ENCODE data around the gene NFKBIL1.
"Not testable (repeated sequence)": the region's sequence is repeated elsewhere in the genome, so short reads cannot be mapped to it uniquely, and the experiment has no call there.

The NFKBIL1 gene

DNA sequence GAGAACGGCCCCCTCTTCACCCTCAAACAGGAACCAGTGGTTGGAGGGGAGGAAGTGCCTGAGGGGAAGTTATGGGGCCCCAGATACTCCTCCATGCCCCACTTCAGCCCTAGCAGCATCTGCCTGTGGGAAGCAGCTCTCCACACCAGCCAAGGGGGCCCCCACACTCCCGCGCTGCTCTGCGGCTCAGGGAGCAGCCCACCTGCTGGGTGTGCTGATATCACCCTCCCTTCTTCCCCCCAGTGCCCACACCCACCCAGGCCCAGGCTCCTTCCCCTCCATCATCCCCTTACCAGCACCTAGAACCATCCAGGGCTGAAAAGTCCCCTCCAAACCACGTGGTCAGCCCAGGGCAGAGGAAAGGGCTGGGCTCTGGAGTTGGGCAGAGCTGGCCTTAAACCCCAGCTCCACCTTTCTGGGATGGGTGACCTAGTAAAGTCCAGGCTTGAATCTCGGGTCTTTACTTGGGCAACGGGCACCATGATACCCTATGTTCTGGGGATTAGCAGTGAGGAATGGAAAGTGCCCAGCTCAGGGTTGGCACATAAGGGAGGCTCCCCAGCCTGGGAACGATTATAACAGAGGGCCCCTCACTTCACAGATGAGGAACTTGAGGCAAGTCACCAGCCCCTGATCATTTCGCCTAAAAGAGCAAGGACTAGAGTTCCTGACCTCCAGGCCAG, 39.3 kb downstream of the NFKBIL1 start:
- Histone ChIP-seq H3K4me1 (ENCODE audit: control insufficient read depth, insufficient read depth, low read length) (peaks cover 4% of the 10 kb centered on the region), H3K9ac (ENCODE audit: low read length) (no peak overlapping the region), H3K27me3 (ENCODE audit: control insufficient read depth, insufficient read depth, low read length) (peaks cover 4% of the 10 kb centered on the region)

DNA sequence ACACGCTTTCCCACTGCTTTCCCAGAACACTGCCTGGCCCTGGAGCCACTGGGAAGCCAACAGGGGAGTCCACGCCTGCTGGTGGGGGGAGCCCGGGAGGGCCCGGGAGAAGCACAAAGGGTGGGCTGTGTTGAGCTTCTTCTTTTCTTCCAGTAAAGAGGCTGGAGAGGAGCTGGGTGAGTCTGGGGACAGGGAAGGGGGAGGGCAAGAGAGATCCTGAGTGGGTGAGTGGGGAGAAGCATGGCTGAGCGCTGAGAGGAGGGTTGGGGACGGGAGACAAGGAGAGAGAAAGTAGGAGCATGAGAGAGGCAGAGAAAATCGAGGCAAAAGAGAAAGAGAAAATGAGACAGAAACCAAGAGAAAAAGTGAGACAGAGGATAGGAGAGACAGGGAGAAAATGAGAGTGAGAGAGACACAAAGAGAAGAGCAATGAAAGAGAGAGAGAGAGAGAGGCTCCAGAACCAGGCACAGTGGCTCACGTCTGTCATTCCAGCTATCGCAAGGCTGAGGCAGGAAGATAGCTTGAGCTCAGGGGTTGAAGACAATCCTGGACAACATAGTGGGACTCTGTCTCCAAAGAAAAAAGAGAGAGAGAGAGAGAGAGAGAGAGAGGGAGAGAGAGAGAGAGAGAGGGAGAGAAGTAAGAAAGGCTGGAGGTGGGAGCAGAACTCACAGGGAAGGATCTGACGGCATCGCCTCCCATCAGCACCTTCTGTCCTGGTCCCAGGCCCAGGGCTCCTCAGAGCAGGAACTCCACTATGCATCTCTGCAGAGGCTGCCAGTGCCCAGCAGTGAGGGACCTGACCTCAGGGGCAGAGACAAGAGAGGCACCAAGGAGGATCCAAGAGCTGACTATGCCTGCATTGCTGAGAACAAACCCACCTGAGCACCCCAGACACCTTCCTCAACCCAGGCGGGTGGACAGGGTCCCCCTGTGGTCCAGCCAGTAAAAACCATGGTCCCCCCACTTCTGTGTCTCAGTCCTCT, 40.7 kb downstream of the NFKBIL1 start:
- Histone ChIP-seq H3K27ac (ENCODE audit: low read depth, low read length) (no peak overlapping the region), H3K27me3 (ENCODE audit: control insufficient read depth, insufficient read depth, low read length) (no peaks in the 10 kb centered on the region), H3K9me3 (ENCODE audit: control insufficient read depth, insufficient read depth, low read depth, low read length) (no peaks in the 10 kb centered on the region), H3K36me3 (ENCODE audit: control insufficient read depth, insufficient read depth, low read length) (no peaks in the 10 kb centered on the region), H3K4me3 (ENCODE audit: low read depth, low read length) (no peak overlapping the region), H3K9ac (ENCODE audit: low read length) (no peak overlapping the region), H3K4me1 (ENCODE audit: control insufficient read depth, insufficient read depth, low read length) (no peaks in the 10 kb centered on the region; the same call in 1 of the 2 replicates)

More for the DNA sequence above, 39.3 kb downstream of the NFKBIL1 start:
- no peak overlapping the region for H3K27ac ChIP-seq (ENCODE audit: low read depth, low read length)
- no peaks in the 10 kb centered on the region for H3K9me3 ChIP-seq (ENCODE audit: control insufficient read depth, insufficient read depth, low read depth, low read length)
- no peak overlapping the region for H3K4me3 ChIP-seq (ENCODE audit: low read depth, low read length)
- no peaks in the 10 kb centered on the region for H3K36me3 ChIP-seq (ENCODE audit: control insufficient read depth, insufficient read depth, low read length)

DNA sequence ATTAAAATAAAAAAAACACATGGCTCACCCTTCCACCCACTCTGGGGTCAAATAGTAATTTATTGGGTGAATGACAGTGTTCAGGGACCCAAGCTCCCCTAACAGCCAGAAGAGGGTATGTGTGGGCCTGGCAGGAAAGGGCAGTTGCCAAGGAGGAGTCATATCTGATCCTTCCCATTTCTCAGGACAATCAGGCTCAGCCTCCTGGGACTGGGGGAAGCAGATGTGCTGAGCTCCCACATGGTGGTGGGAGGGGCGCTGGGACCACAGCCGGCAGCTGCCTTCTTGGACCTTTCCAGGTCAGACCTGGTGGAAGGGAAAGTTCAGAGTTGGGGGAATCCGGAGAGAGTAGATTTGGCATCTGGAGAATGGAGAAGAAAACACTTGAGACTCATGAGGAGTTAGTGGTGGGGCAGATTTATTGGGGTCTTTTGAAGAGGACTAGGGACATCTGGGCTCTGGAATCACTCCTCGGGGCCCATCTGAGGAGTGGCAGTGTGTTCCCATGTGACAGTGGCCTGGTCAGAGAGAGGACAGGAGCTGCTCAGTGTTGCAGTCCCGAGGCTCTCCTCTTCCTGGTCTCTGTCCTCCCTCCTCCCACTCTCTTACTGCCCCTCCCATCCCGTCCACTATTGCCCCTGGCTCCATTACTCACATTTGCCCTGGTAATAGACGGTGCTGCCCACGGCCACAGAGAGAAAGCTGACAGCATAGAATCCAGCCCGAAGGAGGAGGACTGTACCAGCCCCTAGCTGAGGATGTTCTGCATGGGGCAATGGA, 41.7 kb downstream of the NFKBIL1 start:
- Histone ChIP-seq H3K9me3 (ENCODE audit: control insufficient read depth, insufficient read depth, low read depth, low read length) (no peaks in the 10 kb centered on the region), H3K4me3 (ENCODE audit: low read depth, low read length) (no peak overlapping the region), H3K36me3 (ENCODE audit: control insufficient read depth, insufficient read depth, low read length) (no peaks in the 10 kb centered on the region), H3K27ac (ENCODE audit: low read depth, low read length) (no peak overlapping the region), H3K27me3 (ENCODE audit: control insufficient read depth, insufficient read depth, low read length) (no peaks in the 10 kb centered on the region), H3K9ac (ENCODE audit: low read length) (no peak overlapping the region), H3K4me1 (ENCODE audit: control insufficient read depth, insufficient read depth, low read length) (no peaks in the 10 kb centered on the region; the same call in 1 of the 2 replicates)

DNA sequence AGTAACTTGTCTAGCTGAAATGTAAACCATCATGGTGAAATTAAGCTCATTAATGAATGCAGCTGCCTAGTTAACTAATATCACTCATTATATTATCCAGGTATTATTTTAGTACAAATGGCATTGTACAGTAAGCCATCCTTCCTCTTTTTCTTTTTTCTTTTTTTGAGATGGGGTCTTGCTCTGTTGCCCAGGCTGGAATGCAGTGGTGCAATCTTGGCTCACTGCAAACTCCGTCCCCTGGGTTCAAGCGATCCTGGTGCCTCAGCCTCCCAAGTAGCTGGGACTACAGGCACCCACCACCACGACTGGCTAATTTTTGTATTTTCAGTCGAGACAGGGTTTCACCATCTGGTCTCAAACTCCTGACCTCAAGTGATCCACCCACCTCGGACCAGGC, 43.3 kb downstream of the NFKBIL1 start:
- not testable (repeated sequence) for H3K9me3 ChIP-seq (ENCODE audit: control insufficient read depth, insufficient read depth, low read depth, low read length); H3K27ac ChIP-seq (ENCODE audit: low read depth, low read length); H3K4me3 ChIP-seq (ENCODE audit: low read depth, low read length); H3K36me3 ChIP-seq (ENCODE audit: control insufficient read depth, insufficient read depth, low read length); H3K9ac ChIP-seq (ENCODE audit: low read length); H3K27me3 ChIP-seq (ENCODE audit: control insufficient read depth, insufficient read depth, low read length); H3K4me1 ChIP-seq (ENCODE audit: control insufficient read depth, insufficient read depth, low read length)

DNA sequence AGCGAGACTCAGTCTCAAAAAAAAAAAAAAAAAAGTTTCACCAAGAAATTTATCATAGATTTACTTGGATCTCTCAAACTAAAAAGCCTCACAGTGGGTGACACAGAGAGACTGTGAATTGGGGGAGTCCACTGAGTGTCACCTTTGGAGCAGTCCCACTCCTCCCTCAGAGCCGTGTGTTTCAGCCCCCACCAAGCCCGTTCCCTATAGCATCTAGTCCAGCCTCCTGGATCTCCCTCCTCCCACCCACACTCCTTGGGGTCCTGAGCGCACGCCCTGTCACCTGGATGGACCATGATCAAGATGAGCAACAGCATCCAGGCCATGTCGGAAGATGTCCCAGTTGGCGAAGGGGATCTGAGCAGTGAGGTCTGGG, 45.0 kb downstream of the NFKBIL1 start:
- H3K27ac ChIP-seq (ENCODE audit: low read depth, low read length), result no peak overlapping the region
- H3K4me1 ChIP-seq (ENCODE audit: control insufficient read depth, insufficient read depth, low read length), result no peaks in the 10 kb centered on the region; the same call in 1 of the 2 replicates
- no peak overlapping the region for H3K4me3 ChIP-seq (ENCODE audit: low read depth, low read length)
- no peak overlapping the region for H3K9ac ChIP-seq (ENCODE audit: low read length)
- no peaks in the 10 kb centered on the region for H3K27me3 ChIP-seq (ENCODE audit: control insufficient read depth, insufficient read depth, low read length)
- no peaks in the 10 kb centered on the region for H3K36me3 ChIP-seq (ENCODE audit: control insufficient read depth, insufficient read depth, low read length)
- H3K9me3 ChIP-seq (ENCODE audit: control insufficient read depth, insufficient read depth, low read depth, low read length), result no peaks in the 10 kb centered on the region

DNA sequence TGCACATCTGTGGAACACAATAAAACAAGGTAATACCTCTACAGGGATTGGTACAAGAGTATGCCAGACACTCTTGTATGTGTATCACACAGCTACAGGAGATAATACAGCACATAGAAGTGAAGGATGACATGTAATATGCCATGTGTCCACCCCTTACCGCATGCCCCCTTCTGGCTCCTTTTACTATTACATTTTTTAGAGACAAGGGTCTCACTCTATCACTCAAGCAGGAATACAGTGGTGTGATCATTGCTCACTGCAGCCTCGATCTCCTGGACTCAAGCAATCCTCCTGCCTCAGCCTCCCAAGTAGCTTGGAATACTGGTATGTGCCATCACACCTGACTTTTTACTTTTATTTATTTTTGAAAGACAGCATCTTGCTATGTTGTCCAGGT, 49.6 kb downstream of the NFKBIL1 start:
- H3K27ac ChIP-seq (ENCODE audit: low read depth, low read length), result no peak overlapping the region
- no peaks in the 10 kb centered on the region for H3K9me3 ChIP-seq (ENCODE audit: control insufficient read depth, insufficient read depth, low read depth, low read length)
- H3K9ac ChIP-seq (ENCODE audit: low read length), result no peak overlapping the region
- no peaks in the 10 kb centered on the region for H3K36me3 ChIP-seq (ENCODE audit: control insufficient read depth, insufficient read depth, low read length)
- H3K4me1 ChIP-seq (ENCODE audit: control insufficient read depth, insufficient read depth, low read length), result peaks cover 5% of the 10 kb centered on the region; the same call in 1 of the 2 replicates
- H3K4me3 ChIP-seq (ENCODE audit: low read depth, low read length), result no peak overlapping the region
- H3K27me3 ChIP-seq (ENCODE audit: control insufficient read depth, insufficient read depth, low read length), result no peaks in the 10 kb centered on the region

DNA sequence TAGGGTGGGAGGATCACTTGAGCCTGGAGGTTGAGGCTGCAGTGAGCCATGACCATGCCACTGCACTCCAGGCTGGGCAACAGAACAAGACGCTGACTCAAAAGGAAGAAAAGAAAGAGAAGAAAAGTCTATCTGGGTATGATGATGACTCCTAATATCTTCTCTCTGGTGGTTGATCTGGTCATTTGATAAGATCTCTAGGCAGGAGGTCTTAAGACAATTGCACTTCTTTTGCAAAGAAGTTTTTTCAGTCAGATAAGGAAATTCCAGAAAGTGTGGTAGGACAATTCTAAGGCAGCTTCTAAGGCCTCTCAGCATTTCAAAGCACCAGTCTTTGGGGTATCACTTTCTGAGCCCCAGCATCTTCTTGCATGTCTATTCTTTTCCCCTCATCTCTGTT, 59.9 kb downstream of the NFKBIL1 start:
- H3K4me1 ChIP-seq (ENCODE audit: control insufficient read depth, insufficient read depth, low read length), result no peaks in the 10 kb centered on the region; the same call in 1 of the 2 replicates
- no peaks in the 10 kb centered on the region for H3K27me3 ChIP-seq (ENCODE audit: control insufficient read depth, insufficient read depth, low read length)
- H3K27ac ChIP-seq (ENCODE audit: low read depth, low read length), result no peak overlapping the region
- no peak overlapping the region for H3K4me3 ChIP-seq (ENCODE audit: low read depth, low read length)
- H3K9ac ChIP-seq (ENCODE audit: low read length), result no peak overlapping the region
- no peaks in the 10 kb centered on the region for H3K36me3 ChIP-seq (ENCODE audit: control insufficient read depth, insufficient read depth, low read length)
- no peaks in the 10 kb centered on the region for H3K9me3 ChIP-seq (ENCODE audit: control insufficient read depth, insufficient read depth, low read depth, low read length)

All from HUES6 (cell line).